Body of pancreas (tissue), 4 donors: ENCODE measurements around the gene PCSK6. TPM values are rescaled to one million over a fixed set of nuclear protein-coding genes. Genes with fewer than 3 reads are reported as not detected.

Experiments used
- ATAC-seq: fragments of 150-250 bp; one replicate; pipeline ENCODE4 v1.9.1; 2016
- DNase-seq, 4 donors: peaks; one replicate each; pipeline ENCODE4 v3.0.0-alpha.2; 2019
- H3K27ac ChIP-seq, 4 donors: fragments of 200-600 bp; sonication (generic); 1 replicate in 3 of 4; 2 replicates in 1 of 4; pipeline versions ENCODE4 v1.5.1 to v1.6.1; 2016 to 2019; ENCODE audit warnings: mild to moderate bottlenecking in 1 of 4, mixed read lengths in 1 of 4, moderate library complexity in 1 of 4
- H3K27me3 ChIP-seq, 2 donors: fragments of 200-600 bp; sonication (generic); one replicate each; pipeline ENCODE4 v1.6.0; 2016; ENCODE audit warnings: mild to moderate bottlenecking in 1 of 2
- H3K36me3 ChIP-seq, 2 donors: fragments of 200-600 bp; sonication (generic); replicated peaks in 1 of 2; 2 replicates each; pipeline ENCODE4 v1.5.1; 2016; ENCODE audit warnings: low read depth in 2 of 2; ENCODE audit not compliant: insufficient read depth in 1 of 2
- H3K4me1 ChIP-seq: fragments of 200-600 bp; sonication (generic); one replicate; pipeline ENCODE4 v1.6.0; 2016
- H3K4me3 ChIP-seq, 2 donors: fragments of 200-600 bp; sonication (generic); 1 replicate in 1 of 2; 2 replicates in 1 of 2; pipeline ENCODE4 v1.5.1; 2016 to 2019
- H3K9me3 ChIP-seq, 3 donors: fragments of 200-600 bp; sonication (generic); 1 replicate in 2 of 3; 2 replicates in 1 of 3; pipeline ENCODE4 v1.5.1; 2016
- CTCF ChIP-seq, 7 experiments: fragments of 450-650 bp in 4 of 7; fragments of 200-600 bp in 3 of 7; sonication (generic) in 3 of 7; IDR thresholded peaks; one replicate each; pipeline ENCODE4 v1.5.1; 2016 to 2019; ENCODE audit warnings: antibody characterized with exemption in 7 of 7
- POLR2A ChIP-seq, 3 donors: fragments of 450-650 bp; IDR thresholded peaks; one replicate each; pipeline ENCODE4 v1.6.1; 2016; ENCODE audit warnings: antibody characterized with exemption in 3 of 3, mild to moderate bottlenecking in 2 of 3
- WGBS, 2 donors: methylation state at CpG; one replicate each; pipeline ENCODE4 v1.1.5; 2017; 5-methylcytosine and 5-hydroxymethylcytosine counted together
- intact Hi-C: fragments of 100-400 bp; cut with DNase I; formaldehyde crosslinking; loops from one replicate; pipeline ENCODE4 v1.15.1; 2023
- total RNA-seq, 2 donors: library from RNA; depleted of rRNA; stranded (reverse); fragments of >200 nt; gene quantifications; one replicate each; pipeline ENCODE4 v1.1.0, GENCODE V29; 2016

Gene PCSK6
- total RNA-seq, 2 donors from 2014 or later = 8.9 to 10.1 TPM

GRCh38 chr15:101386006-101386405, 103.5 kb downstream of the PCSK6 start:
- no peaks in the 10 kb centered on the region for H3K36me3 ChIP-seq
- 88 to 92% methylated on average over 18 of the region's 18 CpGs for WGBS, 2 donors
- no peaks in the 10 kb centered on the region for H3K27me3 ChIP-seq
- peaks cover 5% of the 10 kb centered on the region for H3K4me1 ChIP-seq
- intact Hi-C loops = no loop called here
- DNase-seq = no peak
- H3K27ac ChIP-seq = no peak overlapping the region
- H3K9me3 ChIP-seq = no peaks in the 10 kb centered on the region
- no peak overlapping the region for H3K4me3 ChIP-seq
- no peak for ATAC-seq
- no peak for TF ChIP-seq POLR2A (IDR thresholded peaks at IDR 0.05)
- no peak for TF ChIP-seq CTCF (IDR thresholded peaks at IDR 0.05)

GRCh38 chr15:101384276-101384675, 105.2 kb downstream of the PCSK6 start:
- DNase-seq (no peak), ATAC-seq (no peak)
- no peak for TF ChIP-seq POLR2A (IDR thresholded peaks at IDR 0.05)
- TF ChIP-seq CTCF (IDR thresholded peaks at IDR 0.05) = no peak
- Histone ChIP-seq H3K36me3 (no peaks in the 10 kb centered on the region), H3K4me3 (no peak overlapping the region), H3K4me1 (peaks cover 5% of the 10 kb centered on the region), H3K9me3 (no peaks in the 10 kb centered on the region), H3K27me3 (no peaks in the 10 kb centered on the region), H3K27ac (no peak overlapping the region)
- intact Hi-C loops = no loop called here
- WGBS, 2 donors = 91 to 96% methylated on average over 14 of the region's 14 CpGs

- no peak for DNase-seq
- 39 to 43% methylated on average over 7 of the region's 7 CpGs for WGBS, 2 donors
- Histone ChIP-seq H3K36me3 (no peaks in the 10 kb centered on the region), H3K27ac (no peak overlapping the region), H3K9me3 (no peaks in the 10 kb centered on the region), H3K4me3 (no peak overlapping the region), H3K4me1 (peaks cover 5% of the 10 kb centered on the region), H3K27me3 (no peaks in the 10 kb centered on the region)
- intact Hi-C loops = no loop called here
- TF ChIP-seq POLR2A (IDR thresholded peaks at IDR 0.05) (no peak), CTCF (IDR thresholded peaks at IDR 0.05) (no peak)
- no peak for ATAC-seq
These were observed 107.0 kb downstream of the PCSK6 start for GRCh38 chr15:101382544-101382943.

- H3K4me3 ChIP-seq = no peak overlapping the region
- TF ChIP-seq CTCF (IDR thresholded peaks at IDR 0.05) = no peak
- TF ChIP-seq POLR2A (IDR thresholded peaks at IDR 0.05) = no peak
- DNase-seq (no peak), ATAC-seq (no peak)
- H3K27me3 ChIP-seq = no peaks in the 10 kb centered on the region
- H3K9me3 ChIP-seq = no peaks in the 10 kb centered on the region
- WGBS, 2 donors = 80 to 89% methylated on average over 14 of the region's 14 CpGs
- H3K27ac ChIP-seq = no peak overlapping the region
- no peaks in the 10 kb centered on the region for H3K36me3 ChIP-seq
- peaks cover 5% of the 10 kb centered on the region for H3K4me1 ChIP-seq
- intact Hi-C loops = no loop called here
These were observed 107.8 kb downstream of the PCSK6 start for GRCh38 chr15:101381671-101382212.

GRCh38 chr15:101380146-101380545, 109.4 kb downstream of the PCSK6 start:
- no peak for TF ChIP-seq CTCF (IDR thresholded peaks at IDR 0.05)
- Histone ChIP-seq H3K27me3 (no peaks in the 10 kb centered on the region), H3K4me3 (no peak overlapping the region), H3K36me3 (no peaks in the 10 kb centered on the region), H3K4me1 (peaks cover 5% of the 10 kb centered on the region), H3K27ac (no peak overlapping the region), H3K9me3 (no peaks in the 10 kb centered on the region)
- ATAC-seq = no peak
- DNase-seq = no peak
- WGBS, 2 donors = 92 to 93% methylated on average over 15 of the region's 15 CpGs
- intact Hi-C loops = no loop called here
